ENCODE results near the gene ABHD10.

GRCh38 chr3:112042842-112043280 lies 64.0 kb downstream of the ABHD10 start:
- no peak for TF ChIP-seq CTCF (conservative IDR thresholded peaks at IDR 0.05)
- TF ChIP-seq ZFX (IDR thresholded peaks at IDR 0.05): no peak
